Activated CD8-positive, alpha-beta memory T cell treated with anti-CD3 and anti-CD28 coated beads for 24 hours (primary cell): ENCODE measurements around the gene INSYN2A.

ENCODE experiments used
- DNase-seq: peaks from one replicate; pipeline ENCODE4 v3.0.0-alpha.2; 2020

Gene INSYN2A

DNA sequence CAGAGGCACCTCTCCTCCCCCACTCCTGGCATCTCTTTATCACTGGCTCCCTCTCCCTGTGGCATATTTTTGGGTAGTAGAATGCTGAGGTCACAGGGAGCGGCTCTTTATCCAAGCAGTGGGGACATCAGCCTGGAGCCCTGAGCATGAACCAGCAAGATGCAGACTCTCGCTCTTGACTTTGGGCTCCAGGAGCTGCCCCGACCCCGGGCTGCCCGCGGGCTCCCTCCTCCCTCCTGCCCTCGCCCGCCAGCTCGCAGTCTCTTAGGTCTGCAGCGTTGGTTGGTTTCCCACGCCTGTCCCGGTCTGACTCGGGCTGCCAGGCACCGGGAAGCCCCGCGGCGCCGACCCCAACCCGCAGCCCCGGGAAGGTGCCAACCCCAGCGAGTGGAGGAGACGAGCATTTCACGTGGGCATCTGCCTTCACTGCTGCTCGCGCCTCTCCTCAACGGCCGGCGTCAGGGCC is 1.3 kb downstream of the INSYN2A start:
- DNase-seq: no peak

DNA sequence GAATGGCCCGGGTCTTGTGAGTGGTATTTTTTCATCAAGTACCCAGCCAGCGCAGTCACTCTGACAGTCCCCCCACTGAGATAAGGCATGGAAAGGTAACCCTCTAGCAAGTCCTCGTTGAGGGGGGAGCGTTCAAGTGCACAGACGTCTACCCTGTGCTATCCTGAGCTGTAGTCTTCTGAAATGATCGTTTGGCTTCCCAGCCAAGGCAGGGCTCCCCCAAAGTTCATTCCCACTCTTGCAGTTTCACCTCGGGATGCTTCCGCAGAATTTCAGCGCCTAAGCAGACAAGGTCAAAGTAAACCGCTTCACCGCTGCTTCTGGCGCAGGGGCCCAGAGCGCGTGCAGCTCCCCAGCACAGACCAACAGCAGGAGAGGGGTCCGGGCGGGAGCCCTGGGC is 1.8 kb downstream of the INSYN2A start:
- DNase-seq: no peak

- no peak for DNase-seq
Measured at GRCh38 chr10:127194111-127194510, 2.3 kb downstream of the INSYN2A start.

DNA sequence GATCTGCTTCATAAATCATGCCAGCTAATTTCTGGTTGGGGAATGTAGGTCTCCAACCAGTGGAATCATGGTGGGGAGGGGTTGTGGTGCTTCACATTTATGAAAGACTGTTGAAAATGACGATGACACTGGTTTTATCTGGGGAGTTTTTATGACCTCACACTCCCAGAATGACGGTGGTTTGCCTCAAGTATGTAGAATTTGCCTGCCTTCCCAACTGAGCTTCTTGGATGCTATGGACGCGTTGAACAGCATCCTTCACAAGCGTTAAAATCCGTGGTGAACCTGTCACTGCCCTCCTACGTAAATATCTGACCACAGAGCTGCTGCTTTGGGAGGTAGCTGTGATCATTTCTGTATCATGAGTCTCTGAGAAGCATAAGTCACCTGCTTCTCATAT is 3.3 kb downstream of the INSYN2A start:
- no peak for DNase-seq

GRCh38 chr10:127190427-127190826 is 6.0 kb downstream of the INSYN2A start:
- no peak for DNase-seq

GRCh38 chr10:127189226-127189625 is 7.2 kb downstream of the INSYN2A start:
- no peak for DNase-seq

- DNase-seq: no peak
Measured at GRCh38 chr10:127186813-127187212, 9.6 kb downstream of the INSYN2A start.

DNA sequence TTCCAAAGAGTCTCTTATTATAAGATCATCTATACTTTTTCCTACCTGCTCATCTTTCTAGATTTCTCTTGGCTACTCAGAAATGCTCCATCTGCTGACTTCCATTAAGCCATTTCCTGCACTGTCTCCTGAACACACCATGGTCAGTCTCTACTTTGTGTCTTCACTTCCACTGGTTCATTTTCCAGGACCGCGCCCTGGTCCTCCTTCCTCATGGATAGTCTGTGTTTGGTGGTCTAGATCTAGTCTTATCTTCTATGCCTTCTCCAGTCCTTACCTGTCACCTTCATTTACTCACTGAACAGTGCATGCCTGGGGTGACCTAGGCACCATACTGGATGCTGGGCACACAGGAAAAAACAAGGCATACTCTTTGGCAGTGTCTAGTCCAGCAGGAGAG is 11.8 kb downstream of the INSYN2A start:
- no peak for DNase-seq

- DNase-seq: no peak
Measured at GRCh38 chr10:127182161-127182560, 14.2 kb downstream of the INSYN2A start.

DNA sequence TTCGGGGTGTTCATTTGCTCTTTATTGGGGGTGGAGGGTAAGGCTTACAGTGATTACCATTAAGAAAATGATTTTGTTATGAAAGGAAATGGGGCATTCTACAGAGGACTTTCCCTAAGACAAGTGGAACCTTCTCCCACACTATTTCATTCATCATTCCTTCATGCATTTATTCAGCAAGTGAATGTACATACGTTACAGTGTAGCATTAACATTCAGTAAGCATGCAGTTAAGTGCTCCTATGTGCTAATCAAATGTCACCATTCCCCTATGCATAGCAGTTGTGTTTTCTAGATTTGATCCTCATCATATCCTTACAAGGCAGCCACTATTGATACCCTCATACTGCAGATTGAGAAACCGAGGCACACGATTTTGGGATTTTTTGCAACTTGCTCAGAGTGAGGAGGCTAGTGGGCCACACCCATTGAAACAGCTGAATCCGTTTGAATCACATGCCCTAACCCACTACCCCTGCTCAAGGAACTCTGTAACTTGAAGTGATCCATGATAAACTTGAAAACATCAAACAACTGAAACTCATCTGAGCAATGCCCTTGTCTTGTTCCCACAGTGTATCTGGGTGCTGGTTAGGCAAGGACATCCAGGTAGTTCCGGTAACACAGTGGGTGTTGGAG is 16.7 kb downstream of the INSYN2A start:
- DNase-seq: no peak

DNA sequence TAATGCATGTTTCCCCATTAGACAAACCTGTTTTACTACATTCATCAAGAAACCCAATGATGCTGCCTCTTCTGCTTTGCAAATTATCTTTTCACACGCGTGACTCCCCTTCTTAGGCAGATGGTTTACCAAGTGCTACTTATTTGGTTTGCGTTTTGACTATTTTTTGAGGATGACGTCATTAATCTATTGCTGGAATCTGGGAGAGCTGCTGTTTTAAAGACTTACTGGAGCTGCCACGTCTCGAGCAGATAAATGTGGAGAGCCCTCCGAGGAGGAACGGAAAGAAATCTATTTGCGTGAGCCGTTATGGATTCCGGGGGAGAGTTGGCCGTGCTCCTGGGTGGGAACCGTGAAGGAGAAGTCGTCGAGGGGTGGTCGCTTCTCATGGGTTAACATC is 19.7 kb downstream of the INSYN2A start:
- DNase-seq: no peak

GRCh38 chr10:127175357-127176110 is 20.9 kb downstream of the INSYN2A start:
- no peak for DNase-seq

DNA sequence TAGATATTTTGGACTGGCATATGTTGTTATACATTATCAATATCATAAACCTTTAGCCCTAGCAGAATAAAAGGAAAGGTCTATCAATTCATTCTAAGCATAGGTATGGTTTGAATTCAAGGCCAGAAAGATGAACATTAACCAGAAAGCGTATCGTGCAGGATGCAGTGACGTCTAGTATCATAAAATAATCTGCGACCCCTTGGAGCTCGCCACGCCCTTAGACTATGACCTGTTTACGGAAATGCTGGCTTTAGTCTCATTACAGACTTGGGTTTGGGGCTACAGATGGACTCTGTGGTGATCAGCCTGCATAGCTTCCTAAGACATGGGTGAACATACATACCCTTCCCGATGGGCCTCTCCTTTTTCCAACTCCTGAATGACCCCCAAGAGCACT is 21.5 kb downstream of the INSYN2A start:
- DNase-seq: no peak

DNA sequence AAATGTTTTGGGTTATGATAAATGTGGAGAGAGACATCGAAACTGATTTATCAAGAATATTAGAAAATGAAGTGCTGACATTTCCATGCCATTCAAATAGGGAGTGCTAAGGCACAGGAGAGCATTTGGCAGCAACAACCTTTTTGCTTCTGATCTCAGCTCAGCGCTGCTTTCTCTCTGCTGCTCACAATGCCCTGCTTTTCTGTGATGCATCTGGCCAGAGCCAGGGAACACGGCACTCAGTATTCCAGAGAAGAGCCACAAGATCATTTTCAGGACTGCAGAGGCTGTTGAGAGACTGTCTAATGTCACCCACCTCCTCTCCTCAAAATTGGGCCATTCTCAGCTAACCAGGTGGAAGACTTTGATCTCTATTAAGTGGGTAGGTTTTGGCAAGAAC is 28.1 kb downstream of the INSYN2A start:
- DNase-seq: no peak

GRCh38 chr10:127162841-127163240 is 33.5 kb downstream of the INSYN2A start:
- no peak for DNase-seq

DNA sequence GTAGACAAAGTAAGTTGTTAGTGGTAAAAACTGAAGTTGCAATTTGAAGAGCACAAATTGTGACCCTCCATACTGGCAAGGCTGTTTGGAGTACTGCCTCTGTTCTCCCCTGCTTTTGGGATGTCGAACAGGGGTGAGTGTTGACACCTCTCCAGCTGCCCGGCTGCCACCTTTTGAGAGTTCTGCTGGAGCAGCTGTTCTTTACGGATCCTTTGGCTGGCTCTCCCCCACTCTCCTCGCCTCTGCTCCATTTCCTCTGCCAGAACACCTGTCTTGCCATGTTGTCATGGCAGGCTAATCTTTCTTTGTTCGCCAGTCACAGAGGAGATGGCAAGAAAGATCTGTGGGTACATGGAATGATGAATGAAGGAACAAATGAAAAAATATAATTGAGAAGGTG is 34.9 kb downstream of the INSYN2A start:
- no peak for DNase-seq

DNA sequence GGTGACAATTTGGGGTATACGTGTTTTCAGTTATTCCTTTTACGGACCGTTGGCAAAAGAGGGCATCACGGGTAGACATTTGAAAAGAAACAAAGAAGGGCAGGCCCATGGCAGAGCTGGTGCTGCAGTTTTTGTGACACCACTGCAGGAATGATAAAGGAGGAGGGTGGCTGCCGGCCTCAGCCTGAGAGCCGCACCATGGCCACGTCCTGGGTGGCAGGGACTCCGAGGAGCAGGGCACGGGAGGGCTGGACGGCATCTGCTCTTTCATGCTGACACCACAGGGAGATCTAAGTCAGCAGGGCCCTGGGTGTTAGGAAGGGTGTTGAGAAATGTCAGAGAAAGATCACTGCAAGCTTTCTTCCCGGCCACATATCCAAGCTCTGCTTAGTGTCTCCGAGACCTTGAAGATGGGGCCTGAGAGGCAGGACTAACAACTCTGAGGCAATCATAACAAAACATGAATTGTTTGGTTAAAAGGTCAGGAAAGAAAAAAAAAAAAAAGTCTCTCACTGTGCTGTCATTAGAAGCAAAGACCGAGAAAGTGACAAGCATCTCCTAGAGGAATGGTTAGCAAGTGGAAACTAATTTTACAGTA is 36.6 kb downstream of the INSYN2A start:
- no peak for DNase-seq

DNA sequence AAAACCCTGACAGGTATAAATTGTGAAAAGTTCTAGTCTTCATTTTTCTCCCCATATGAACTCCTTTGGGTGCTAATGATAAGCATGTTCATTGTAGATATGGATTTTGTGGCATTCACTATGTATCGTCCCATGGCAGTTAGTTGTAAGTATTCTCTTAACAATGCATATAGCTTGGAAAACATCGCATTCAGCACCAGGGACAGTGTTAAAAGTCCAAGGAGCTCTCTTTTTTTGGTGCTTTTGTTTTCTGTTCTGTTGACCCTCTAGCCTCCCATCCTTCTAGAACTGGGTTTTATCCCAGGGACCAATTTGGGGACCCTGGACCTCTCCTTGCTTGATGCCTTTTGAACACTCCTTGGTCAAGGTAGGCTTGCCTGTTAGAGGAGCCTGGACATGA is 37.7 kb downstream of the INSYN2A start:
- no peak for DNase-seq

DNA sequence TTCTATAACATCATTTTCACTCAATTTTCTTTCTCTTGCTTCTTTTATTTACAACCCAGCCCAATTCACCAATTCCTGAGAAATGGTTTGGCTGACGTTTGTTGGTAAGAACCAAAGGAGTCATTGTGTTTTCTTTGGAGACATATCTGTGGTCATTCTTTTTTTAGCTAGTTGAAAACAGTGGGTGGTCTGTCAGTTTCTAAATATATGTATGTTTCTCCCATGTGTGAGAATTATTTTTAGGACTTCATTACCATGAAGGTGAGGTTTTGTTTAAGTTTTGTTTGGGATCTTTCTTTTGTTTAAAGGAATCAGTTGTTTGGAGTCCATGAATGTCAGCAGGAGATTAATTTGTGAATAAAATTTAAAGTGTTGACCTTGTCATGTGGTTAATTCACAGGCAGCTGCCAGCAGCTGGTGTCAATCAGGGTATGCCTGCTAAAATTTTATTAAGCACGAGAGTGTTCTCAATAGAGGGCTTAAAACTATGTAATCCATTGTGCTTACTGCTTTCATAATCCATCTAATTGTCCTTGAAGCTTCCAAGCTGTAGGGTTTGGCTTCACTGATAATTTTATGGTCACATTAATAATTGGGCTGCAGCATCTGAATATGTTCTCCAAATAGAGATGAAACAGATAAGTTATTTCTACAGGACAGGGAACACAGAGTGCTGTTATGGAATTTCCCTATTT is 38.7 kb downstream of the INSYN2A start:
- DNase-seq: no peak

DNA sequence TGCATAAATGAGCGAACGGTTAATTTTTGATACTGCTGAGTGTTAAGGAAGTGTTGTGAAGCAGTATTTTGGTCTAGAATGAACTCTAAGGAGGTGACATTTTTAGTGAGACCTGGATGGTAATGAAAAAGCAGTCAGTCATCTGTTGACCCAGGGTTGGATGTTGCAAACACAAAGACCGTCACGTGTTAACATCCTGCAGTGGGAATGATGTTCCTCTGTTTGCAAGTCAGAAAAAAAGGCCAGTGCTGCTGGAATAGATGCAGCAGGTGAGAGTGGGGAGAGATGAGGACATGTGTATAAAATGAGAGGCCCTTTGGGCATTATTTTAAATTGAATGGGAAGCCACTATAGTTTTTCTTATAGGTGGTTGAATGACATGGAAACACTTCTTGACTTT is 39.3 kb downstream of the INSYN2A start:
- no peak for DNase-seq

DNA sequence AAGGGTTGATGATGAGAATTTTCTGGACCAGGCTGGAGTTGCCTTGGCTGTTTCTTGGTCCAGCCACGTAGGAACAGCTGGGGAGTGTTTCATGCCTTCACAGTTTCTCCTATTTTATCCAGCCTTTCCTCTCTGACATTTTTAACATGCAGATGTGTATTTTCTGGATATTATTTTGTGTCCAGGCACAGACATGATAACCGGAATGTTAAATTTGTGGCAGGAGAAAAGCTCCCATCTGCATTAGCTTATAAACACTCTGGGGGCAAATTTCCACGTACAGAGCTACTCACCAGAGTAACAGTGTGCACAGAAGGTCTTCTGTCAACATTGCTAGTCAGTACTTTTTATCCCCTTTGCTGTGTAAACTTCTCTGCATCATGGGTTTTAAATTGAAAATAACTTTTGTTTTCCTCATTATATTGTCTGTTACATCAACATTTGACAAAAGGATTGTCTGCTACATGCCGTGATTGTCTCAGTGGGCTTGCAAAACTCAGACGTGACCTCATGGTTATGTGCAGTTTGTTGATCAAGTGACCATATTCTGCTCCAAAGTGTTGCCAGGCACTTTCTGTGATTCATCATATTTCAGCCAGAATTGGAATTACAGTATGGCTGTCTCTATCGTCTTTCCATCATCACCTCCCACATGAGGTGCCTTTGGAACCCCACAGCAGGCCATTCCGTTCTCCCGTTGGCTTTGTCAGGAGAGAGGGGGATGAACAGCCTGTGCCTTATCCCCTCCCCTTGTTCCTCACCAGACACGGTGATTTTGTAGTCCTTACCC is 41.4 kb downstream of the INSYN2A start:
- no peak for DNase-seq

- DNase-seq: no peak
Measured at GRCh38 chr10:127153181-127153580, 43.2 kb downstream of the INSYN2A start.
